GM12865 (cell line): ENCODE measurements around the gene DISP3.

Source experiments
- DNase-seq: peaks from one replicate; pipeline ENCODE4 v3.0.0; 2010; ENCODE audit warnings: low read depth
- H3K4me3 ChIP-seq: 2 replicates; pipeline ENCODE4 v1.5.1; 2011; ENCODE audit warnings: mild to moderate bottlenecking, low read depth, low read length, control low read depth
- CTCF ChIP-seq: IDR thresholded peaks from 2 replicates; pipeline ENCODE4 v1.5.1; 2011; ENCODE audit warnings: low read length, control low read depth, low read depth, inconsistent platforms; ENCODE audit not compliant: insufficient read depth; ENCODE audit errors: missing control alignments

The DISP3 gene

GRCh38 chr1:11558871-11559590, 80.1 kb downstream of the DISP3 start:
- no peak for TF ChIP-seq CTCF
- H3K4me3 ChIP-seq, result no peak overlapping the region
- no peak for DNase-seq

GRCh38 chr1:11559591-11559970, 80.6 kb downstream of the DISP3 start:
- TF ChIP-seq CTCF, result no peak
- no peak for DNase-seq
- no peak overlapping the region for H3K4me3 ChIP-seq

- DNase-seq, result no peak
- no peak for TF ChIP-seq CTCF
Measured at GRCh38 chr1:11560061-11560460, 81.1 kb downstream of the DISP3 start.

GRCh38 chr1:11561740-11562139, 82.8 kb downstream of the DISP3 start:
- no peak for TF ChIP-seq CTCF
- no peak for DNase-seq
- no peak overlapping the region for H3K4me3 ChIP-seq

More at GRCh38 chr1:11560061-11560460, 81.1 kb downstream of the DISP3 start:
- H3K4me3 ChIP-seq, result no peak overlapping the region

- TF ChIP-seq CTCF, result no peak
- no peak for DNase-seq
- no peak overlapping the region for H3K4me3 ChIP-seq
Measured at GRCh38 chr1:11562664-11563063, 83.7 kb downstream of the DISP3 start.

- DNase-seq, result peak; percentile 4
- no peak for TF ChIP-seq CTCF
- no peak overlapping the region for H3K4me3 ChIP-seq
Measured at GRCh38 chr1:11563560-11564069, 84.7 kb downstream of the DISP3 start.

- no peak for DNase-seq
- TF ChIP-seq CTCF, result no peak
- H3K4me3 ChIP-seq, result no peak overlapping the region
Measured at GRCh38 chr1:11564237-11564636, 85.3 kb downstream of the DISP3 start.
